ENCODE data around the gene WDFY3.

- TF ChIP-seq, protein P1, sequence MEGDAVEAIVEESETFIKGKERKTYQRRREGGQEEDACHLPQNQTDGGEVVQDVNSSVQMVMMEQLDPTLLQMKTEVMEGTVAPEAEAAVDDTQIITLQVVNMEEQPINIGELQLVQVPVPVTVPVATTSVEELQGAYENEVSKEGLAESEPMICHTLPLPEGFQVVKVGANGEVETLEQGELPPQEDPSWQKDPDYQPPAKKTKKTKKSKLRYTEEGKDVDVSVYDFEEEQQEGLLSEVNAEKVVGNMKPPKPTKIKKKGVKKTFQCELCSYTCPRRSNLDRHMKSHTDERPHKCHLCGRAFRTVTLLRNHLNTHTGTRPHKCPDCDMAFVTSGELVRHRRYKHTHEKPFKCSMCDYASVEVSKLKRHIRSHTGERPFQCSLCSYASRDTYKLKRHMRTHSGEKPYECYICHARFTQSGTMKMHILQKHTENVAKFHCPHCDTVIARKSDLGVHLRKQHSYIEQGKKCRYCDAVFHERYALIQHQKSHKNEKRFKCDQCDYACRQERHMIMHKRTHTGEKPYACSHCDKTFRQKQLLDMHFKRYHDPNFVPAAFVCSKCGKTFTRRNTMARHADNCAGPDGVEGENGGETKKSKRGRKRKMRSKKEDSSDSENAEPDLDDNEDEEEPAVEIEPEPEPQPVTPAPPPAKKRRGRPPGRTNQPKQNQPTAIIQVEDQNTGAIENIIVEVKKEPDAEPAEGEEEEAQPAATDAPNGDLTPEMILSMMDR (IDR thresholded peaks at IDR 0.05) = no peak
- TF ChIP-seq POLR2AphosphoS5 (IDR thresholded peaks at IDR 0.05) = no peak
Observed at GRCh38 chr4:84936123-84936522, 30.4 kb downstream of the WDFY3 start.
